Raji (cell line): Measurements from ENCODE around the gene CLSTN1.

Experiments
- POLR2A ChIP-seq: IDR thresholded peaks from 2 replicates; pipeline ENCODE4 v1.6.1; 2011; ENCODE audit warnings: low read depth, low read length, control low read depth; ENCODE audit not compliant: insufficient read depth

The CLSTN1 gene

GRCh38 chr1:9842073-9842711 is 18.4 kb upstream of the CLSTN1 start:
- no peak for TF ChIP-seq POLR2A

- TF ChIP-seq POLR2A = no peak
Measured at GRCh38 chr1:9841460-9841859, 17.7 kb upstream of the CLSTN1 start.

DNA sequence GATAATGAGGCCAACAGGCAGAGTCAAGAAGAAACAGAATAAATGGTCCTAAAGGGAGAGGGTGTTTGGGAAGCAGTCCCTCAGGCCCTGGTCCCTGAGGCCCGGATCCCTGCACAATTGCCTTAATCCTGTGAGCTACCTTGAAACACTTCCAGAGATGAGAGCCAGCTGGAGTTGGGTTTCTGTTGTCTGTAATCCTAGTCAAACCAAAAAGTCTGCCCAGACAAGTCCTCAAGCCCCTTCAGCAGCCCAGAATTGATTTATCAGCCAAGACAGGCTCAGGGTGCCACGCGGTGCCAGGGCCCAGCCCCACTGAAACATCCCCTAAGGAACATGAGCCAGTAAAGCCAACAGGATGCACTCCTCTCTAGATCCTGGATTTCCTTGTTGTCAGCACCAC is 16.4 kb upstream of the CLSTN1 start:
- TF ChIP-seq POLR2A = no peak

DNA sequence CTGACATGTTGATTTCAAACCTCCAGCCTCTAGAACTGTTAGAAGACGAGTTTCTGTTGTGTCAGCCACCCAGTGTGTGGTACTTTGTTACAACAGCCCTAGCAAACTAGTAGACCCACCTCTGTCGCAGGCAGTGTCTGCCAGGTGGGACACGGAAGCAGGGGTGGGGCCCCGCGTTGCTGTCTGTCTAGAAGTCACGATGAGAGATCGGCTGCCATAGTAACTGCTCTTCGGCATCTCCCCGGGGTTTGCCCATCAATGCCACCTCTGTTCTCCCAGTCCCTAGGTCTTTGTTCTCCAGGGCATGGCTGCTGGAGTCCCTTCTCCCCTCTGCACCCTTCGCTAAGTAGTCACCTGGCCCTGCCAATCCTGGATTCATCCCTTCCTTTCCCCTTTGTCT is 15.2 kb upstream of the CLSTN1 start:
- no peak for TF ChIP-seq POLR2A

DNA sequence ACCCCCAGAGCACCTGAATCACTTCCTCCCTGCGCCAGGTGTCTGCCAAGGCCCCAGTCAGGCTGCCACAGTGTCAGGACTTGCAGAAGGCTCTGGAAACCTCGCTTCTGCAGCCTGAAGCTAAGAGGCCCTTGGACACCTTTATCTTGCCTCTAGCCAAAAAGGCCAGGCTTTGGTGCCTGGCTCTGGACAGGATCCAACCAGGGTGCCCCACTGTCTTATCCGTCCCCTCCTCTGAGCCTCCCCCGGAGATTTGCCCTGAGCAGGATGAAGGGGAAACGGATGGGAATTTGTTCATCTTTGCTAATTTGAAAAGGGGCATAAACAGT is 12.8 kb upstream of the CLSTN1 start:
- no peak for TF ChIP-seq POLR2A

GRCh38 chr1:9835758-9836631 is 12.2 kb upstream of the CLSTN1 start:
- no peak for TF ChIP-seq POLR2A

GRCh38 chr1:9835404-9835757 is 11.6 kb upstream of the CLSTN1 start:
- no peak for TF ChIP-seq POLR2A

DNA sequence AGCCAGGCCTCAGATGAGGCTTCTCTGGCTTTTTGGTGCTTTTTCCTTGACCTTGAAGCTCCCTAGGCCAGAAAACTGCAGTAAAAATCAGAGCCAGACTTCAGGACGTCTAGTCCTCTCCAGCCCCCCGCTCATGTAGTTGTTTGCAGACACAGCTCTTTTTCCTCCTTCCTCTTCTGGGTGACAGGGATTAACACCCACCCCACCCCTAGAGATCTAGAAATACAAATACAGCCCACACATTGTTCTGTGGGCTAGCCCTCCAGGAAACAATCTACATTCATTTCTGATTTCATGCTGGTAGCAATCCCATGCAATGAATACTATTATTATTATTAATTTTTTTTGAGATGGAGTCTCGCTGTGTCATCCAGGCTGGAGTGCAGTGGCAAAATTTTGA is 9.9 kb upstream of the CLSTN1 start:
- no peak for TF ChIP-seq POLR2A

GRCh38 chr1:9827558-9828185 is 3.9 kb upstream of the CLSTN1 start:
- TF ChIP-seq POLR2A = no peak

GRCh38 chr1:9826616-9827015 is 2.9 kb upstream of the CLSTN1 start:
- no peak for TF ChIP-seq POLR2A

DNA sequence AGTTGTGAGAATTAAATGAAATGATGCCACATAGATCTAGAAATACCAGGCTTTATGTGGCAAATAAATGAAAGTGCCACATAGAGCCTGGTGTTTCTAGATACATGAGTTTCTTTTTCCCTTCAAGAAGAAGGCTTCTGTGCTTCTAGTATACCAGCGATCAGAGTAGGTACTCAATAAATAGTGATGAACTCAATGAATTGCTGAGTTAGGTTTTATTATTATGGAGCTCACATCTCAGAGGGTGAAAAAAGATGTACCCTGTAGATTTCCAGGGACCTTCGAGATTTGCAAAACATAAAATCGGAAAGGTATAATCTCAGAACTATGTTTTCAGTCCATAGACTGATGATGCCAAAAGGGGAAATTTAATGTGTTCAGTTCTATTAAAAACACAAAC is 2.3 kb upstream of the CLSTN1 start:
- TF ChIP-seq POLR2A = no peak

DNA sequence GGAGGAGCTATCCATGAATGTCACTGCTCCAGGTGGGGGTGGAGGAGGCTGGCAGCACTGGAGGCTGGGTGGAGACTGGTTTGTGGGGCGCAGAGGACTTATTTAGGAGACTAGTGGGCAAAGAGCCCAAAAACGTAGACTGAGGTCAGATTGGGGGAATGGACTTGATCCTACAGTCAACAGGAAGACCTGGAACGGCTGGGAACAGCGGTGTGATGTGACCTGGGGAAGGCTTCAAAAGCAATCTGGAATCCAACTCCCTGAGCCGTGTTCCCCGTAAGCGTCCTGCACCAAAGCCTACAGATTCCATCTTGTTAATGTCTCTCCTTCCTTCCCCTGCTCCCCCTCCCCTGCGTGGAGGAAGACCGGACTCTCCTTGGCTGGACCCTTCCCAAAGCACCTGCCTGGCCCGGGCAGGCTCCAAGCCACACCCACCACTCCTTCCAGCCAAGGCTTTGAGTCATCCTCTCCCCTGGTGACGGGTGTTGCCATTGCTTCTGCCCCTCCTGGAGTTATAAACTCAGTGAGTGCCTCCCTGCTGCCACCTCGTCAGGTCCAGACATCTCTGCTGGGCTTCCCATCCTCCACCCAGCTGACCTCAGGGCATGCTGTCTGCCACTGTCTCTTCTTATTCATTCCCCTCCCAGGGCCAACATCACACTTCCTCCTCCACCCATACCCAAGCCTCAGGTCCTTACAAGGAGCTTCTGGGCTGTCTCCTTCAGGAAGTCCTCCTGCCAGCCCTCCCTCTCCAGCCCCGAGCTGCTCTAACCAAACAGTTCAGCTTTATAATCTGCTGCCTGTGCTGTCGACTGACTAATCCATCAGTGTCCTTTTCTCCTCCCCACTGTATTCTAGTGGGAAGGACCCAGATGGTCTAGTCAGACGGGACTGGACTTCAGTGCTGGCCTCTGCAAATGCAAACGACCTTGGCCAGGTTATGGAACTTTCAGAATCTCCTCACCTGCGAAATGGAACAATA is 1.6 kb upstream of the CLSTN1 start:
- peak; percentile 38; the same call in 1 of the 2 replicates for TF ChIP-seq POLR2A

GRCh38 chr1:9824702-9825089 is 931 bp upstream of the CLSTN1 start:
- TF ChIP-seq POLR2A = no peak

DNA sequence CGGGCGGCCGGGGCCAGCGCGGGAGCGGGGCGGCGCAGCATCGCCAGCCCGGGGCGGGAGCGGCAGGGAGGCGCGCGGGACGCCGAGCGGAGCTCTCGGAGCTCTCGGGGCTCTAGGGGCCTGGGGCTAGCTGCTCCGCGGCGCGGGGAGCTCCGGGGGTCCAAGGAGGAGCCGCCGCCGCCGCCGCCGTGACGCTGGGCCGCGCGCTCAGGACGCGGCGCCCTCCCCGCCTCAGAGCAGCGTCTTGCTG is 147 bp downstream of the CLSTN1 start:
- peak; percentile 81 for TF ChIP-seq POLR2A

- peak; percentile 49 for TF ChIP-seq POLR2A
Measured at GRCh38 chr1:9822897-9823692, 670 bp downstream of the CLSTN1 start.
